ENCODE data around the gene MPND.

DNA sequence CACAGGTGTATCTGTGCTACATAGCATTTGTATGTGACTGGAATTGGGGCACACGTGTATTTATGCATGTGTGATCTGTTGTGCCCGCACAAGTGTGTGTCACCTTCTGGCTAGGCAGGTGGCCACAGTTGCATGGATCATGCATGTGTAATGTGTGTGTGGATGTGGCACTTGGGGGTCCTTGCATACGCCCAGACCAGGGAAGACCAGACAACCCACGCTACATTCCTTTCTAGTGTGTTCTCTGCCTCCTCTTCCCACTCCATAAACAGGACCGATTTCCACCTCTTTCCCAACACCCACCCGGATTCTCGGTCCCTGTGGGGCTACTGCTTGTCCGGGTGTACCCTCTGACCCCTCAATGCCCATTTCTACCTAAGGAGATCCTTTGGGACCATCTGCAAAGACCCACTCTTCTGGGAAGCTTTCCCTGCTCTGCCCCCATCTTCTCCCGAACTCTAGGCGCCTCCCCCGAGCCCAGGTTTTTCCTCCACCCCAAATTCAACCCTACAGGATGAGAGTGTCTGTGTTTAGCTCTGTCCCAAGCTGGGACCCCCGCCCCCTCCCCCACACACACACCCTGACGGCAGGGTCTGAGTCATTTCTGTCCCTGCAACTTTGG is 17.0 kb upstream of the MPND start:
- TF ChIP-seq, protein P1, sequence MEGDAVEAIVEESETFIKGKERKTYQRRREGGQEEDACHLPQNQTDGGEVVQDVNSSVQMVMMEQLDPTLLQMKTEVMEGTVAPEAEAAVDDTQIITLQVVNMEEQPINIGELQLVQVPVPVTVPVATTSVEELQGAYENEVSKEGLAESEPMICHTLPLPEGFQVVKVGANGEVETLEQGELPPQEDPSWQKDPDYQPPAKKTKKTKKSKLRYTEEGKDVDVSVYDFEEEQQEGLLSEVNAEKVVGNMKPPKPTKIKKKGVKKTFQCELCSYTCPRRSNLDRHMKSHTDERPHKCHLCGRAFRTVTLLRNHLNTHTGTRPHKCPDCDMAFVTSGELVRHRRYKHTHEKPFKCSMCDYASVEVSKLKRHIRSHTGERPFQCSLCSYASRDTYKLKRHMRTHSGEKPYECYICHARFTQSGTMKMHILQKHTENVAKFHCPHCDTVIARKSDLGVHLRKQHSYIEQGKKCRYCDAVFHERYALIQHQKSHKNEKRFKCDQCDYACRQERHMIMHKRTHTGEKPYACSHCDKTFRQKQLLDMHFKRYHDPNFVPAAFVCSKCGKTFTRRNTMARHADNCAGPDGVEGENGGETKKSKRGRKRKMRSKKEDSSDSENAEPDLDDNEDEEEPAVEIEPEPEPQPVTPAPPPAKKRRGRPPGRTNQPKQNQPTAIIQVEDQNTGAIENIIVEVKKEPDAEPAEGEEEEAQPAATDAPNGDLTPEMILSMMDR (IDR thresholded peaks at IDR 0.05), result no peak
- no peak for TF ChIP-seq ZFX (IDR thresholded peaks at IDR 0.05; ENCODE audit: borderline replicate concordance)

All from 22Rv1 (cell line).